Measurements from ENCODE around the gene SLC2A9.

DNA sequence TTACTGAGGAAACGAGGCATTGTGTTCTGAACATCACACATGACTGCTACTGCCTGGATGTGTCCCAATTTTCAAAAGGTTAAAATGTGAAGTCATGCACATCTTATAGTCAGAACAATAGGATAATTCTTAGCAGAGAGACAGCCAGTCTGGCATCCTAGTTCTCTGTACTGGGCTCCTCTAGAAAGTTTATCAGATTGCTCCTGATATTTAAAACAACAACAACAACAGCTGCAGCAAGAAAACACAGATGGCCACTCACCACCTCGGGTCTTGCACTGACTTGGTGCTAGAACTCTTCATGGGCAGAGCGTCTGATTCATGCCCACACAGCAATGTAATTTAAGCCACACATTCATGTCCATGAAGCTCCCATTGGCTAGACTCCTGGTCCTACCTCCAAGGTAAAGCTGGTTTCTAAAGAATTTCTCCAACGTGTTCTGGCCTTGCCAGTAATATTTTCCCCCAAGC lies 33.3 kb upstream of the SLC2A9 start:
- TF ChIP-seq KLF9 (CRISPR knock-in tag; IDR thresholded peaks at IDR 0.05; ENCODE audit: low read depth) (no peak), THAP9 (CRISPR knock-in tag; IDR thresholded peaks at IDR 0.05; ENCODE audit: borderline replicate concordance) (no peak), RAD51 (IDR thresholded peaks at IDR 0.05; ENCODE audit: borderline replicate concordance) (no peak), PREB (CRISPR knock-in tag; IDR thresholded peaks at IDR 0.05) (no peak), MTA1 (CRISPR knock-in tag; IDR thresholded peaks at IDR 0.05; ENCODE audit: borderline replicate concordance) (no peak), ELF4 (CRISPR knock-in tag; IDR thresholded peaks at IDR 0.05; ENCODE audit: borderline replicate concordance) (no peak), ZNF747 (CRISPR knock-in tag; IDR thresholded peaks at IDR 0.05; ENCODE audit: borderline replicate concordance) (no peak), REST (IDR thresholded peaks at IDR 0.05; ENCODE audit: borderline replicate concordance in 1 of 2, low read depth in 1 of 2, low read length in 2 of 2) (no peak), EHMT2 (IDR thresholded peaks at IDR 0.05; ENCODE audit: borderline replicate concordance, low read depth, low read length) (no peak), POLR2A (IDR thresholded peaks at IDR 0.05; ENCODE audit: insufficient read depth in 1 of 2, low read depth in 2 of 2, low read length in 2 of 2) (no peak), AHR (CRISPR knock-in tag; IDR thresholded peaks at IDR 0.05) (no peak)
- TF ChIP-seq, protein P1, sequence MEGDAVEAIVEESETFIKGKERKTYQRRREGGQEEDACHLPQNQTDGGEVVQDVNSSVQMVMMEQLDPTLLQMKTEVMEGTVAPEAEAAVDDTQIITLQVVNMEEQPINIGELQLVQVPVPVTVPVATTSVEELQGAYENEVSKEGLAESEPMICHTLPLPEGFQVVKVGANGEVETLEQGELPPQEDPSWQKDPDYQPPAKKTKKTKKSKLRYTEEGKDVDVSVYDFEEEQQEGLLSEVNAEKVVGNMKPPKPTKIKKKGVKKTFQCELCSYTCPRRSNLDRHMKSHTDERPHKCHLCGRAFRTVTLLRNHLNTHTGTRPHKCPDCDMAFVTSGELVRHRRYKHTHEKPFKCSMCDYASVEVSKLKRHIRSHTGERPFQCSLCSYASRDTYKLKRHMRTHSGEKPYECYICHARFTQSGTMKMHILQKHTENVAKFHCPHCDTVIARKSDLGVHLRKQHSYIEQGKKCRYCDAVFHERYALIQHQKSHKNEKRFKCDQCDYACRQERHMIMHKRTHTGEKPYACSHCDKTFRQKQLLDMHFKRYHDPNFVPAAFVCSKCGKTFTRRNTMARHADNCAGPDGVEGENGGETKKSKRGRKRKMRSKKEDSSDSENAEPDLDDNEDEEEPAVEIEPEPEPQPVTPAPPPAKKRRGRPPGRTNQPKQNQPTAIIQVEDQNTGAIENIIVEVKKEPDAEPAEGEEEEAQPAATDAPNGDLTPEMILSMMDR (CRISPR knock-in tag; IDR thresholded peaks at IDR 0.05): no peak

All from HepG2 (cell line).